GM23338 (cell line): ENCODE data around the gene NINJ1. TPM values are rescaled to one million over a fixed set of nuclear protein-coding genes. Genes with fewer than 3 reads are reported as not detected.

Experiments used
- ATAC-seq: fragments of 200-7000 bp; cut with Tn5 transposase; 3 replicates; pipeline ENCODE4 v1.9.1; 2020
- DNase-seq: peaks from one replicate; pipeline ENCODE4 v3.0.0-alpha.2; 2015; ENCODE audit warnings: low spot score
- H2AFZ ChIP-seq: fragments of 200-600 bp; sonication (generic); 2 replicates; pipeline ENCODE4 v1.8.0; 2016; ENCODE audit warnings: antibody characterized with exemption, mild to moderate bottlenecking, moderate library complexity
- H3F3A ChIP-seq: fragments of 200-600 bp; sonication (generic); replicated peaks from 2 replicates; pipeline ENCODE4 v1.8.0; 2017; ENCODE audit warnings: antibody characterized with exemption, mixed run types, low read depth
- H3K27ac ChIP-seq: fragments of 200-600 bp; sonication (generic); 2 replicates; pipeline ENCODE4 v1.6.1; 2016; ENCODE audit warnings: low read depth
- H3K27me3 ChIP-seq: fragments of 200-600 bp; sonication (generic); 2 replicates; pipeline ENCODE4 v1.8.0; 2016; ENCODE audit warnings: mild to moderate bottlenecking, mixed run types, moderate library complexity; ENCODE audit not compliant: insufficient read depth
- H3K36me3 ChIP-seq: fragments of 200-600 bp; sonication (generic); 2 replicates; pipeline ENCODE4 v1.8.0; 2016; ENCODE audit warnings: mild to moderate bottlenecking; ENCODE audit not compliant: insufficient read depth
- H3K4me1 ChIP-seq: fragments of 200-600 bp; sonication (generic); 2 replicates; pipeline ENCODE4 v1.8.0; 2016; ENCODE audit warnings: mild to moderate bottlenecking, moderate library complexity; ENCODE audit not compliant: insufficient read depth
- H3K4me2 ChIP-seq: fragments of 200-600 bp; sonication (generic); 2 replicates; pipeline ENCODE4 v1.7.1; 2017; ENCODE audit warnings: mixed run types
- H3K4me3 ChIP-seq: fragments of 200-600 bp; sonication (generic); 2 replicates; pipeline ENCODE4 v1.6.1; 2016; ENCODE audit warnings: mixed run types
- H3K79me2 ChIP-seq: fragments of 200-600 bp; sonication (generic); replicated peaks from 2 replicates; pipeline ENCODE4 v1.8.0; 2017; ENCODE audit warnings: mild to moderate bottlenecking; ENCODE audit not compliant: insufficient read depth
- H3K9me2 ChIP-seq: fragments of 200-600 bp; sonication (generic); 2 replicates; pipeline ENCODE4 v1.8.0; 2017; ENCODE audit not compliant: insufficient read depth
- H4K20me1 ChIP-seq: fragments of 200-600 bp; sonication (generic); replicated peaks from 2 replicates; pipeline ENCODE4 v1.8.0; 2017; ENCODE audit warnings: mild to moderate bottlenecking; ENCODE audit not compliant: insufficient read depth
- H3K27ac Mint-ChIP-seq: 2 replicates; pipeline ENCODE4 v1.8.0; 2020; ENCODE audit warnings: inconsistent platforms, mild to moderate bottlenecking, moderate library complexity, mixed read lengths
- H3K27me3 Mint-ChIP-seq: 3 replicates; pipeline ENCODE4 v1.8.0; 2022; ENCODE audit warnings: low read depth, mild to moderate bottlenecking, moderate library complexity, mixed read lengths, inconsistent platforms; ENCODE audit not compliant: insufficient read depth, poor library complexity
- H3K36me3 Mint-ChIP-seq: 3 replicates; pipeline ENCODE4 v1.8.0; 2021; ENCODE audit warnings: low read depth, mild to moderate bottlenecking, inconsistent platforms, moderate library complexity, mixed read lengths
- H3K4me1 Mint-ChIP-seq: 3 replicates; pipeline ENCODE4 v1.8.0; 2020; ENCODE audit warnings: mild to moderate bottlenecking, inconsistent platforms, mixed read lengths
- H3K4me3 Mint-ChIP-seq: 3 replicates; pipeline ENCODE4 v1.8.0; 2021; ENCODE audit warnings: moderate library complexity, mild to moderate bottlenecking, inconsistent platforms, mixed read lengths
- H3K9me3 Mint-ChIP-seq: 3 replicates; pipeline ENCODE4 v1.8.0; 2020; ENCODE audit warnings: moderate library complexity, mild to moderate bottlenecking, inconsistent platforms, mixed read lengths
- EZH2 ChIP-seq: fragments of 200-600 bp; sonication (generic); IDR thresholded peaks from one replicate; pipeline ENCODE4 v1.8.0; 2017; ENCODE audit warnings: antibody characterized with exemption, mild to moderate bottlenecking, low read depth; ENCODE audit not compliant: unreplicated experiment
- NANOG ChIP-seq: IDR thresholded peaks from 2 replicates; pipeline ENCODE4 v1.6.1; 2016; ENCODE audit warnings: antibody characterized with exemption, borderline replicate concordance
- ZNF114 ChIP-seq: fragments of 250-450 bp; sonication (Bioruptor Pico); IDR thresholded peaks from 2 replicates; pipeline ENCODE4 v1.5.0; 2020; ENCODE audit warnings: mild to moderate bottlenecking, moderate library complexity
- polyA plus RNA-seq: library from polyadenylated mRNA; unstranded; fragments of >200 nt; fragmentation: Nextera tagmentation; extraction: Ambion mirVana; gene quantifications from 2 replicates; pipeline ENCODE4 v1.2.1, GENCODE V29; 2016
- total RNA-seq: library from RNA; depleted of rRNA; stranded (reverse); fragments of >200 nt; shearing (Covaris generic); gene quantifications from 2 replicates; pipeline ENCODE4 v1.2.3, GENCODE V29; 2014
- TF ChIP-seq, protein P1 (sequence below): fragments of 250-450 bp; sonication (Bioruptor Pico); IDR thresholded peaks from 2 replicates; pipeline ENCODE4 v1.5.0; 2020; ENCODE audit warnings: mild to moderate bottlenecking, moderate library complexity
- TF ChIP-seq, protein P2 (sequence below): IDR thresholded peaks from one replicate; pipeline ENCODE4 v1.6.1; 2018; ENCODE audit warnings: antibody characterized with exemption; ENCODE audit not compliant: unreplicated experiment

NINJ1 gene
- total and polyA plus RNA-seq, 2 experiments from 2014 or later: 36.3 to 39.7 TPM

DNA sequence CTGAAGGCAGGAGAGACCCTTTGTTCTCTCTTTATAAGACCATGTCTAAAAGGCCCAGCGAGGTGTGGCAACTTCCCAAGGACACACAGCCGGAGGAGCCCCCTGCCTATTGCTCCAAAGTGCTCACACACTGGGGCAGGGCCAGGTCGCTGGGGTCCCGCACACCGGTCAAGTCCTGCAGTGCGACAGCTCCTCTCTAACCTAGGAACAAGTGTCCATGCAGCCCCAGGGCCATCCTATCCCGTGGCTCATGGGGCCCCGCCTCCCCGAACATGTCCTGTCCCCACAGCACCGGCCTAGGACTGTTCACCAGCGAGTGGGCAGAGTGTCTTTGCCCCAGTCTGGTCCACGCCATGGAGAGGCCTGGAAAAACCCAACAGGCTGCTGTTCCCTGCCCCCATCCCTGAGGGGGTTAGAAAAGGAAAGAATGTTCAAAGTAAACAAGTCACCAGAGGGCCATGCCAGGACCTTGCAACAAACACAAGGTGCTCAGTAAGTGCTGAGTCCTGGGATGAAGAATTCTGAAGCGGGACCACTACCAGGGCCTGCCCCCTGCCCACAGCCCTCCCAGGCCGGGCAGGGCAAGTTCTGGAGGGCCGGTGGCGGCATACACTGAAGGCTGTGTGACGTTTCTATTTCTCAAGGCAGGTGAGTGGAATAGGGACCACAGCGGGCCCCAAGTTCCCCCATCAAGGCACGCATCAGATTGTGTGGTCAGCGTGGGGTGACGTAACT, 938 bp downstream of the NINJ1 start:
- Histone ChIP-seq H3K27me3 (peaks cover 9% of the 10 kb centered on the region), H4K20me1 (0 out of 2 replicates have a peak, but pooled peaks cover 8% of the 10 kb centered on the region), H3F3A (no peaks in the 10 kb centered on the region), H3K4me2 (peak overlapping the region; percentile 93), H3K4me1 (peaks cover 12% of the 10 kb centered on the region), H3K9me2 (no peaks in the 10 kb centered on the region), H3K4me3 (peak overlapping the region; percentile 87), H3K79me2 (0 out of 2 replicates have a peak, but pooled peaks cover 6% of the 10 kb centered on the region), H2AFZ (peak overlapping the region; percentile 90; the same call in 1 of the 2 replicates), H3K27ac (no peak overlapping the region), H3K36me3 (no peaks in the 10 kb centered on the region)
- Mint-ChIP-seq H3K4me1 (peaks cover 29% of the 10 kb centered on the region), H3K27ac (no peak overlapping the region), H3K4me3 (peak overlapping the region; percentile 80), H3K9me3 (no peaks in the 10 kb centered on the region), H3K27me3 (peaks cover 23% of the 10 kb centered on the region), H3K36me3 (no peaks in the 10 kb centered on the region)
- DNase-seq (peak; percentile 54), ATAC-seq (peak; percentile 4)
- TF ChIP-seq NANOG (no peak), ZNF114 (no peak), EZH2 (no peak)
- TF ChIP-seq, protein P1, sequence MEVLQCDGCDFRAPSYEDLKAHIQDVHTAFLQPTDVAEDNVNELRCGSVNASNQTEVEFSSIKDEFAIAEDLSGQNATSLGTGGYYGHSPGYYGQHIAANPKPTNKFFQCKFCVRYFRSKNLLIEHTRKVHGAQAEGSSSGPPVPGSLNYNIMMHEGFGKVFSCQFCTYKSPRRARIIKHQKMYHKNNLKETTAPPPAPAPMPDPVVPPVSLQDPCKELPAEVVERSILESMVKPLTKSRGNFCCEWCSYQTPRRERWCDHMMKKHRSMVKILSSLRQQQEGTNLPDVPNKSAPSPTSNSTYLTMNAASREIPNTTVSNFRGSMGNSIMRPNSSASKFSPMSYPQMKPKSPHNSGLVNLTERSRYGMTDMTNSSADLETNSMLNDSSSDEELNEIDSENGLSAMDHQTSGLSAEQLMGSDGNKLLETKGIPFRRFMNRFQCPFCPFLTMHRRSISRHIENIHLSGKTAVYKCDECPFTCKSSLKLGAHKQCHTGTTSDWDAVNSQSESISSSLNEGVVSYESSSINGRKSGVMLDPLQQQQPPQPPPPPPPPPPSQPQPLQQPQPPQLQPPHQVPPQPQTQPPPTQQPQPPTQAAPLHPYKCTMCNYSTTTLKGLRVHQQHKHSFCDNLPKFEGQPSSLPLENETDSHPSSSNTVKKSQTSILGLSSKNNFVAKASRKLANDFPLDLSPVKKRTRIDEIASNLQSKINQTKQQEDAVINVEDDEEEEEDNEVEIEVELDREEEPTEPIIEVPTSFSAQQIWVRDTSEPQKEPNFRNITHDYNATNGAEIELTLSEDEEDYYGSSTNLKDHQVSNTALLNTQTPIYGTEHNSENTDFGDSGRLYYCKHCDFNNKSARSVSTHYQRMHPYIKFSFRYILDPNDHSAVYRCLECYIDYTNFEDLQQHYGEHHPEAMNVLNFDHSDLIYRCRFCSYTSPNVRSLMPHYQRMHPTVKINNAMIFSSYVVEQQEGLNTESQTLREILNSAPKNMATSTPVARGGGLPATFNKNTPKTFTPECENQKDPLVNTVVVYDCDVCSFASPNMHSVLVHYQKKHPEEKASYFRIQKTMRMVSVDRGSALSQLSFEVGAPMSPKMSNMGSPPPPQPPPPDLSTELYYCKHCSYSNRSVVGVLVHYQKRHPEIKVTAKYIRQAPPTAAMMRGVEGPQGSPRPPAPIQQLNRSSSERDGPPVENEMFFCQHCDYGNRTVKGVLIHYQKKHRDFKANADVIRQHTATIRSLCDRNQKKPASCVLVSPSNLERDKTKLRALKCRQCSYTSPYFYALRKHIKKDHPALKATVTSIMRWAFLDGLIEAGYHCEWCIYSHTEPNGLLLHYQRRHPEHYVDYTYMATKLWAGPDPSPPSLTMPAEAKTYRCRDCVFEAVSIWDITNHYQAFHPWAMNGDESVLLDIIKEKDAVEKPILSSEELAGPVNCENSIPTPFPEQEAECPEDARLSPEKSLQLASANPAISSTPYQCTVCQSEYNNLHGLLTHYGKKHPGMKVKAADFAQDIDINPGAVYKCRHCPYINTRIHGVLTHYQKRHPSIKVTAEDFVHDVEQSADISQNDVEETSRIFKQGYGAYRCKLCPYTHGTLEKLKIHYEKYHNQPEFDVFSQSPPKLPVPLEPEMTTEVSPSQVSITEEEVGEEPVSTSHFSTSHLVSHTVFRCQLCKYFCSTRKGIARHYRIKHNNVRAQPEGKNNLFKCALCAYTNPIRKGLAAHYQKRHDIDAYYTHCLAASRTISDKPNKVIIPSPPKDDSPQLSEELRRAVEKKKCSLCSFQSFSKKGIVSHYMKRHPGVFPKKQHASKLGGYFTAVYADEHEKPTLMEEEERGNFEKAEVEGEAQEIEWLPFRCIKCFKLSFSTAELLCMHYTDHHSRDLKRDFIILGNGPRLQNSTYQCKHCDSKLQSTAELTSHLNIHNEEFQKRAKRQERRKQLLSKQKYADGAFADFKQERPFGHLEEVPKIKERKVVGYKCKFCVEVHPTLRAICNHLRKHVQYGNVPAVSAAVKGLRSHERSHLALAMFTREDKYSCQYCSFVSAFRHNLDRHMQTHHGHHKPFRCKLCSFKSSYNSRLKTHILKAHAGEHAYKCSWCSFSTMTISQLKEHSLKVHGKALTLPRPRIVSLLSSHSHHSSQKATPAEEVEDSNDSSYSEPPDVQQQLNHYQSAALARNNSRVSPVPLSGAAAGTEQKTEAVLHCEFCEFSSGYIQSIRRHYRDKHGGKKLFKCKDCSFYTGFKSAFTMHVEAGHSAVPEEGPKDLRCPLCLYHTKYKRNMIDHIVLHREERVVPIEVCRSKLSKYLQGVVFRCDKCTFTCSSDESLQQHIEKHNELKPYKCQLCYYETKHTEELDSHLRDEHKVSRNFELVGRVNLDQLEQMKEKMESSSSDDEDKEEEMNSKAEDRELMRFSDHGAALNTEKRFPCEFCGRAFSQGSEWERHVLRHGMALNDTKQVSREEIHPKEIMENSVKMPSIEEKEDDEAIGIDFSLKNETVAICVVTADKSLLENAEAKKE (CRISPR knock-in tag): no peak
- TF ChIP-seq, protein P2, sequence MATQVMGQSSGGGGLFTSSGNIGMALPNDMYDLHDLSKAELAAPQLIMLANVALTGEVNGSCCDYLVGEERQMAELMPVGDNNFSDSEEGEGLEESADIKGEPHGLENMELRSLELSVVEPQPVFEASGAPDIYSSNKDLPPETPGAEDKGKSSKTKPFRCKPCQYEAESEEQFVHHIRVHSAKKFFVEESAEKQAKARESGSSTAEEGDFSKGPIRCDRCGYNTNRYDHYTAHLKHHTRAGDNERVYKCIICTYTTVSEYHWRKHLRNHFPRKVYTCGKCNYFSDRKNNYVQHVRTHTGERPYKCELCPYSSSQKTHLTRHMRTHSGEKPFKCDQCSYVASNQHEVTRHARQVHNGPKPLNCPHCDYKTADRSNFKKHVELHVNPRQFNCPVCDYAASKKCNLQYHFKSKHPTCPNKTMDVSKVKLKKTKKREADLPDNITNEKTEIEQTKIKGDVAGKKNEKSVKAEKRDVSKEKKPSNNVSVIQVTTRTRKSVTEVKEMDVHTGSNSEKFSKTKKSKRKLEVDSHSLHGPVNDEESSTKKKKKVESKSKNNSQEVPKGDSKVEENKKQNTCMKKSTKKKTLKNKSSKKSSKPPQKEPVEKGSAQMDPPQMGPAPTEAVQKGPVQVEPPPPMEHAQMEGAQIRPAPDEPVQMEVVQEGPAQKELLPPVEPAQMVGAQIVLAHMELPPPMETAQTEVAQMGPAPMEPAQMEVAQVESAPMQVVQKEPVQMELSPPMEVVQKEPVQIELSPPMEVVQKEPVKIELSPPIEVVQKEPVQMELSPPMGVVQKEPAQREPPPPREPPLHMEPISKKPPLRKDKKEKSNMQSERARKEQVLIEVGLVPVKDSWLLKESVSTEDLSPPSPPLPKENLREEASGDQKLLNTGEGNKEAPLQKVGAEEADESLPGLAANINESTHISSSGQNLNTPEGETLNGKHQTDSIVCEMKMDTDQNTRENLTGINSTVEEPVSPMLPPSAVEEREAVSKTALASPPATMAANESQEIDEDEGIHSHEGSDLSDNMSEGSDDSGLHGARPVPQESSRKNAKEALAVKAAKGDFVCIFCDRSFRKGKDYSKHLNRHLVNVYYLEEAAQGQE: no peak
